Sigmoid colon (tissue), 7 donors: Measurements from ENCODE around the gene GPR4. TPM values are rescaled to one million over a fixed set of nuclear protein-coding genes. Genes with fewer than 3 reads are reported as not detected.

ENCODE experiments used
- DNase-seq: peaks from one replicate; pipeline ENCODE4 v3.0.0-alpha.2; 2019
- H3K27ac ChIP-seq, 4 donors: fragments of 200-600 bp; sonication (generic); one replicate each; pipeline ENCODE4 v1.5.1; 2016 to 2019; ENCODE audit warnings: mild to moderate bottlenecking in 1 of 4
- H3K27me3 ChIP-seq, 3 donors: fragments of 200-600 bp; sonication (generic); one replicate each; pipeline ENCODE4 v1.5.1; 2019; ENCODE audit warnings: mild to moderate bottlenecking in 1 of 3
- H3K36me3 ChIP-seq, 4 donors: fragments of 200-600 bp; sonication (generic); one replicate each; pipeline ENCODE4 v1.5.1; 2016 to 2019
- H3K4me1 ChIP-seq, 4 donors: fragments of 200-600 bp; sonication (generic); one replicate each; pipeline ENCODE4 v1.5.1; 2017 to 2019
- H3K4me3 ChIP-seq, 4 donors: fragments of 200-600 bp; sonication (generic); one replicate each; pipeline ENCODE4 v1.5.1; 2017 to 2019; ENCODE audit warnings: mild to moderate bottlenecking in 2 of 4, moderate library complexity in 1 of 4
- H3K9me3 ChIP-seq, 4 donors: fragments of 200-600 bp in 3 of 4; sonication (generic) in 3 of 4; one replicate each; pipeline versions ENCODE4 v1.5.1 to v1.6.1; 2013 to 2019
- CTCF ChIP-seq, 4 experiments: fragments of 450-650 bp in 3 of 4; fragments of 200-600 bp in 1 of 4; IDR thresholded peaks; one replicate each; pipeline ENCODE4 v1.5.1; 2016 to 2019; ENCODE audit warnings: antibody characterized with exemption in 4 of 4, mild to moderate bottlenecking in 3 of 4, moderate library complexity in 2 of 4
- EP300 ChIP-seq, 4 donors: sonication (generic); formaldehyde crosslinking; IDR thresholded peaks; one replicate each; pipeline ENCODE4 v1.6.1; 2017; ENCODE audit warnings: antibody characterized with exemption in 4 of 4
- POLR2A ChIP-seq, 2 donors: fragments of 450-650 bp; IDR thresholded peaks; one replicate each; pipeline ENCODE4 v1.6.1; 2016; ENCODE audit warnings: antibody characterized with exemption in 2 of 2, mild to moderate bottlenecking in 2 of 2, moderate library complexity in 2 of 2
- POLR2AphosphoS5 ChIP-seq, 4 donors: sonication (generic); formaldehyde crosslinking; IDR thresholded peaks; one replicate each; pipeline ENCODE4 v1.6.1; 2017; ENCODE audit warnings: antibody characterized with exemption in 4 of 4
- WGBS, 2 donors: extraction: QIAGEN DNeasy Blood & Tissue Kit; methylation state at CpG; one replicate each; pipeline ENCODE4 v1.1.7; 2013; 5-methylcytosine and 5-hydroxymethylcytosine counted together
- intact Hi-C: fragments of 100-400 bp; cut with DNase I; formaldehyde crosslinking; loops from one replicate; pipeline ENCODE4 v1.15.1; 2023
- polyA plus RNA-seq, 3 donors: library from polyadenylated mRNA; stranded (reverse); fragments of 200-250 nt; gene quantifications; one replicate each; pipeline ENCODE4 v1.2.3, GENCODE V29; 2013
- small RNA-seq, 3 donors: library from RNA; depleted of rRNA; stranded (forward); fragments of <200 nt; gene quantifications; one replicate each; pipeline ENCODE3, GENCODE V24; 2016
- total RNA-seq, 4 donors: library from RNA; depleted of rRNA; stranded (reverse); fragments of >200 nt; gene quantifications; one replicate each; pipeline ENCODE4 v1.1.0, GENCODE V29; 2016
- donor health status: healthy with polysubstance abuse.
- donor health status: Bipolar disorder and iron deficiency.
- donor health status: healthy.

The GPR4 gene
- total and polyA plus RNA-seq, 7 donors: 0.46 to 1.9 (median 0.99) TPM

GRCh38 chr19:45542234-45542668 is 59.8 kb downstream of the GPR4 start:
- no peak for TF ChIP-seq POLR2A (IDR thresholded peaks at IDR 0.05)
- no peak for TF ChIP-seq POLR2AphosphoS5 (IDR thresholded peaks at IDR 0.05)
- no peak for TF ChIP-seq CTCF (IDR thresholded peaks at IDR 0.05)
- no peak for TF ChIP-seq EP300 (IDR thresholded peaks at IDR 0.05)
- no peaks in the 10 kb centered on the region for H3K27me3 ChIP-seq
- no peaks in the 10 kb centered on the region for H3K36me3 ChIP-seq
- no peak overlapping the region for H3K4me3 ChIP-seq
- no peaks in the 10 kb centered on the region for H3K9me3 ChIP-seq
- no peak overlapping the region for H3K27ac ChIP-seq
- H3K4me1 ChIP-seq: peaks cover 0 to 9% (median 0%) of the 10 kb centered on the region in 4 donors
- intact Hi-C loops: no loop called here
- WGBS, 2 donors: 56 to 72% methylated on average over 7 of the region's 7 CpGs
- no peak for DNase-seq

Small RNA genes within 50 kb of the gene (small RNA-seq; reads per million reads assigned to genes)
- gene RN7SL836P: 0.07 to 0.24 (median 0.11) reads per million in 3 donors

Other genes starting within 250 kb of the GPR4 start
- gene ERCC2, start 231.6 kb downstream of the GPR4 start, total RNA-seq: 10 to 100 TPM in 1 of 4 donors, 1 to 10 TPM in 3; 4.6 to 12.8 (median 9.8) TPM
- gene ERCC2, start 231.6 kb downstream of the GPR4 start, polyA plus RNA-seq: 10 to 100 TPM in 1 of 3 donors, 1 to 10 TPM in 2; 4.2 to 12.9 (median 9.0) TPM
- gene PPP1R13L, start 197.1 kb downstream of the GPR4 start, total RNA-seq: 1 to 10 TPM; 5.8 to 9.4 (median 7.7) TPM
- gene PPP1R13L, start 197.1 kb downstream of the GPR4 start, polyA plus RNA-seq: 10 to 100 TPM; 15.6 to 34.0 (median 18.0) TPM
- gene POLR1G, start 195.6 kb downstream of the GPR4 start, total RNA-seq: 1 to 10 TPM; 1.6 to 4.2 (median 3.8) TPM
- gene POLR1G, start 195.6 kb downstream of the GPR4 start, polyA plus RNA-seq: 1 to 10 TPM; 1.2 to 5.6 (median 2.3) TPM
- gene ERCC1, start 178.3 kb downstream of the GPR4 start, total RNA-seq: 10 to 100 TPM; 41.8 to 67.0 (median 64.4) TPM
- 10 to 100 TPM; 27.3 to 31.8 (median 30.1) TPM for gene ERCC1, start 178.3 kb downstream of the GPR4 start, polyA plus RNA-seq
- gene FOSB, start 134.2 kb downstream of the GPR4 start, total RNA-seq: 10 to 100 TPM in 3 of 4 donors, 1 to 10 TPM in 1; 1.1 to 28.1 (median 23.1) TPM
- 10 to 100 TPM in 1 of 3 donors, 1 to 10 TPM in 2; 3.7 to 11.0 (median 5.4) TPM for gene FOSB, start 134.2 kb downstream of the GPR4 start, polyA plus RNA-seq
- gene RTN2, start 105.2 kb downstream of the GPR4 start, total RNA-seq: 10 to 100 TPM; 15.0 to 23.5 (median 19.2) TPM
- gene RTN2, start 105.2 kb downstream of the GPR4 start, polyA plus RNA-seq: 10 to 100 TPM in 2 of 3 donors, 1 to 10 TPM in 1; 9.5 to 15.0 (median 12.0) TPM
- 1 to 10 TPM; 1.2 to 2.5 (median 2.2) TPM for gene PPM1N, start 103.8 kb downstream of the GPR4 start, total RNA-seq
- gene PPM1N, start 103.8 kb downstream of the GPR4 start, polyA plus RNA-seq: 1 to 10 TPM; 3.0 to 4.2 (median 3.5) TPM
- 100 to 1,000 TPM; 101 to 205 (median 128) TPM for gene VASP, start 94.7 kb downstream of the GPR4 start, total RNA-seq
- gene VASP, start 94.7 kb downstream of the GPR4 start, polyA plus RNA-seq: 100 to 1,000 TPM; 160 to 223 (median 164) TPM
- gene OPA3, start 17.4 kb downstream of the GPR4 start, total RNA-seq: 1 to 10 TPM; 5.4 to 9.9 (median 8.1) TPM
- 10 to 100 TPM in 1 of 3 donors, 1 to 10 TPM in 2; 3.0 to 11.3 (median 4.4) TPM for gene OPA3, start 17.4 kb downstream of the GPR4 start, polyA plus RNA-seq
- 10 to 100 TPM; 10.4 to 34.6 (median 14.7) TPM for gene EML2, start 37.2 kb upstream of the GPR4 start, total RNA-seq
- 10 to 100 TPM; 40.2 to 75.6 (median 40.5) TPM for gene EML2, start 37.2 kb upstream of the GPR4 start, polyA plus RNA-seq
- gene GIPR, start 66.0 kb upstream of the GPR4 start, total RNA-seq: not detected
- gene GIPR, start 66.0 kb upstream of the GPR4 start, polyA plus RNA-seq: 10 to 100 TPM in 1 of 3 donors, 1 to 10 TPM in 1, under 1 TPM in 1; 0.69 to 11.8 (median 3.6) TPM
- 100 to 1,000 TPM; 145 to 261 (median 242) TPM for gene SNRPD2, start 89.7 kb upstream of the GPR4 start, total RNA-seq
- gene SNRPD2, start 89.7 kb upstream of the GPR4 start, polyA plus RNA-seq: 100 to 1,000 TPM; 271 to 423 (median 382) TPM
- 1 to 10 TPM; 2.1 to 4.7 (median 3.4) TPM for gene QPCTL, start 90.5 kb upstream of the GPR4 start, total RNA-seq
- gene QPCTL, start 90.5 kb upstream of the GPR4 start, polyA plus RNA-seq: 1 to 10 TPM; 1.2 to 7.6 (median 1.6) TPM
- 1 to 10 TPM; 7.1 to 9.7 (median 8.8) TPM for gene FBXO46, start 128.7 kb upstream of the GPR4 start, total RNA-seq
- 10 to 100 TPM in 2 of 3 donors, 1 to 10 TPM in 1; 9.5 to 16.5 (median 10.8) TPM for gene FBXO46, start 128.7 kb upstream of the GPR4 start, polyA plus RNA-seq
- not detected for gene MEIOSIN, start 131.2 kb upstream of the GPR4 start, total RNA-seq
- gene MEIOSIN, start 131.2 kb upstream of the GPR4 start, polyA plus RNA-seq: not detected
- gene SIX5, start 167.0 kb upstream of the GPR4 start, total RNA-seq: 10 to 100 TPM; 16.8 to 20.7 (median 18.7) TPM
- gene SIX5, start 167.0 kb upstream of the GPR4 start, polyA plus RNA-seq: 10 to 100 TPM in 1 of 3 donors, 1 to 10 TPM in 2; 4.2 to 11.6 (median 7.8) TPM
- gene DMPK, start 180.3 kb upstream of the GPR4 start, total RNA-seq: 100 to 1,000 TPM in 3 of 4 donors, 10 to 100 TPM in 1; 62.2 to 219 (median 168) TPM
- 10 to 100 TPM in 1 of 3 donors, 1 to 10 TPM in 2; 7.2 to 43.0 (median 8.8) TPM for gene DMPK, start 180.3 kb upstream of the GPR4 start, polyA plus RNA-seq
- 10 to 100 TPM; 21.1 to 59.5 (median 36.8) TPM for gene DMWD, start 190.6 kb upstream of the GPR4 start, total RNA-seq
- 10 to 100 TPM; 13.2 to 30.4 (median 14.8) TPM for gene DMWD, start 190.6 kb upstream of the GPR4 start, polyA plus RNA-seq
- gene RSPH6A, start 213.1 kb upstream of the GPR4 start, total RNA-seq: not detected
- gene RSPH6A, start 213.1 kb upstream of the GPR4 start, polyA plus RNA-seq: under 1 TPM in 1 of 3 donors, not detected in 2; 0.12 TPM